Mesendoderm (in vitro differentiated cells): ENCODE results near the gene GRID2.

Source experiments
- DNase-seq: peaks from one replicate; pipeline ENCODE4 v3.0.0; 2013
- H2AK5ac ChIP-seq: 2 replicates; pipeline ENCODE4 v1.6.1; 2013; ENCODE audit warnings: low read length, inconsistent platforms
- H2BK120ac ChIP-seq: 2 replicates; pipeline ENCODE4 v1.6.1; 2013; ENCODE audit warnings: low read depth, mild to moderate bottlenecking, low read length, moderate library complexity, mixed read lengths
- H2BK15ac ChIP-seq: replicated peaks from 2 replicates; pipeline ENCODE4 v1.6.1; 2013; ENCODE audit warnings: low read depth, mild to moderate bottlenecking, moderate library complexity
- H2BK5ac ChIP-seq: 2 replicates; pipeline ENCODE4 v1.6.1; 2013; ENCODE audit warnings: low read length, inconsistent platforms
- H3K18ac ChIP-seq: 2 replicates; pipeline ENCODE4 v1.6.1; 2013; ENCODE audit warnings: mild to moderate bottlenecking, low read length, mixed read lengths
- H3K23ac ChIP-seq: one replicate; pipeline ENCODE4 v1.6.1; 2013; ENCODE audit warnings: low read length
- H3K27ac ChIP-seq: 2 replicates; pipeline ENCODE4 v1.5.1; 2013; ENCODE audit warnings: low read depth, mild to moderate bottlenecking, inconsistent platforms, low read length, moderate library complexity
- H3K27me3 ChIP-seq: 2 replicates; pipeline ENCODE4 v1.6.1; 2013; ENCODE audit warnings: low read length, control low read depth, mild to moderate bottlenecking, inconsistent platforms; ENCODE audit not compliant: insufficient read depth, poor library complexity
- H3K36me3 ChIP-seq: 2 replicates; pipeline ENCODE4 v1.6.1; 2013; ENCODE audit warnings: low read length, inconsistent platforms; ENCODE audit not compliant: control insufficient read depth, insufficient read depth
- H3K4ac ChIP-seq: one replicate; pipeline ENCODE4 v1.6.1; 2013; ENCODE audit warnings: low read depth, mild to moderate bottlenecking, low read length, moderate library complexity
- H3K4me1 ChIP-seq: 2 replicates; pipeline ENCODE4 v1.6.1; 2013; ENCODE audit warnings: low read depth, low read length, inconsistent platforms; ENCODE audit not compliant: control insufficient read depth
- H3K4me2 ChIP-seq: 2 replicates; pipeline ENCODE4 v1.6.1; 2013; ENCODE audit warnings: low read length
- H3K4me3 ChIP-seq: 2 replicates; pipeline ENCODE4 v1.5.1; 2013; ENCODE audit warnings: mild to moderate bottlenecking, low read length
- H3K56ac ChIP-seq: one replicate; pipeline ENCODE4 v1.6.1; 2013; ENCODE audit warnings: low read length
- H3K79me1 ChIP-seq: 2 replicates; pipeline ENCODE4 v1.6.1; 2013; ENCODE audit warnings: low read length, inconsistent platforms
- H3K79me2 ChIP-seq: 2 replicates; pipeline ENCODE4 v1.6.1; 2013; ENCODE audit warnings: mild to moderate bottlenecking, low read length; ENCODE audit not compliant: control insufficient read depth, insufficient read depth
- H3K9ac ChIP-seq: 2 replicates; pipeline ENCODE4 v1.6.1; 2013; ENCODE audit warnings: low read length, inconsistent platforms
- H4K5ac ChIP-seq: one replicate; pipeline ENCODE4 v1.6.1; 2013; ENCODE audit warnings: low read length
- H4K8ac ChIP-seq: one replicate; pipeline ENCODE4 v1.6.1; 2013; ENCODE audit warnings: low read depth, mild to moderate bottlenecking, control low read depth, low read length, moderate library complexity
- WGBS: extraction: QIAGEN DNeasy Blood & Tissue Kit; methylation state at CpG from one replicate; pipeline ENCODE4 v1.1.7; 2013; ENCODE audit warnings: low lambda C conversion rate, missing lambda C conversion rate; ENCODE audit not compliant: insufficient coverage; ENCODE audit errors: extremely low coverage; 5-methylcytosine and 5-hydroxymethylcytosine counted together

The GRID2 gene

GRCh38 chr4:93746031-93746430 is 1442.3 kb downstream of the GRID2 start:
- Histone ChIP-seq H2AK5ac (no peak overlapping the region), H3K23ac (no peak overlapping the region), H3K4me1 (no peaks in the 10 kb centered on the region), H3K4ac (no peak overlapping the region), H3K18ac (no peak overlapping the region), H3K27ac (no peak overlapping the region), H2BK15ac (no peak overlapping the region), H3K4me2 (no peak overlapping the region), H4K8ac (no peak overlapping the region), H3K56ac (no peak overlapping the region), H3K4me3 (no peak overlapping the region), H3K27me3 (no peaks in the 10 kb centered on the region), H3K9ac (no peak overlapping the region), H2BK5ac (no peak overlapping the region), H2BK120ac (no peak overlapping the region), H3K36me3 (no peaks in the 10 kb centered on the region), H3K79me1 (no peaks in the 10 kb centered on the region), H3K79me2 (no peaks in the 10 kb centered on the region), H4K5ac (no peak overlapping the region)
- no peak for DNase-seq

- Histone ChIP-seq H3K9ac (no peak overlapping the region), H3K4me1 (no peaks in the 10 kb centered on the region), H2BK5ac (no peak overlapping the region), H2AK5ac (no peak overlapping the region), H3K4me2 (no peak overlapping the region), H3K36me3 (no peaks in the 10 kb centered on the region), H3K56ac (no peak overlapping the region), H4K8ac (no peak overlapping the region), H2BK15ac (no peak overlapping the region), H3K79me1 (no peaks in the 10 kb centered on the region), H3K4me3 (no peak overlapping the region), H3K27me3 (no peaks in the 10 kb centered on the region), H3K4ac (no peak overlapping the region), H3K18ac (no peak overlapping the region), H3K23ac (no peak overlapping the region), H3K79me2 (no peaks in the 10 kb centered on the region), H4K5ac (no peak overlapping the region), H3K27ac (no peak overlapping the region), H2BK120ac (no peak overlapping the region)
- no CpG with 5 or more reads among the region's 2 CpGs for WGBS
- no peak for DNase-seq
These were observed 1443.5 kb downstream of the GRID2 start for GRCh38 chr4:93747220-93747619.

- Histone ChIP-seq H3K9ac (no peak overlapping the region), H3K27me3 (no peaks in the 10 kb centered on the region), H3K4ac (no peak overlapping the region), H3K18ac (no peak overlapping the region), H3K56ac (no peak overlapping the region), H4K5ac (no peak overlapping the region), H2BK120ac (no peak overlapping the region), H4K8ac (no peak overlapping the region), H3K4me3 (no peak overlapping the region), H3K4me2 (no peak overlapping the region), H2BK5ac (no peak overlapping the region), H2AK5ac (no peak overlapping the region), H3K79me2 (no peaks in the 10 kb centered on the region), H3K79me1 (no peaks in the 10 kb centered on the region), H3K27ac (no peak overlapping the region), H3K36me3 (no peaks in the 10 kb centered on the region), H2BK15ac (no peak overlapping the region), H3K4me1 (no peaks in the 10 kb centered on the region), H3K23ac (no peak overlapping the region)
- WGBS: no CpG with 5 or more reads among the region's 6 CpGs
- DNase-seq: no peak
These were observed 1444.9 kb downstream of the GRID2 start for GRCh38 chr4:93748373-93749291.

GRCh38 chr4:93749292-93749761 is 1445.6 kb downstream of the GRID2 start:
- Histone ChIP-seq H4K5ac (no peak overlapping the region), H3K79me1 (no peaks in the 10 kb centered on the region), H3K79me2 (no peaks in the 10 kb centered on the region), H3K27ac (no peak overlapping the region), H3K9ac (no peak overlapping the region), H3K36me3 (no peaks in the 10 kb centered on the region), H2BK5ac (no peak overlapping the region), H3K18ac (no peak overlapping the region), H3K27me3 (no peaks in the 10 kb centered on the region), H3K23ac (no peak overlapping the region), H3K4me2 (no peak overlapping the region), H3K4me3 (no peak overlapping the region), H3K4ac (no peak overlapping the region), H2AK5ac (no peak overlapping the region), H3K56ac (no peak overlapping the region), H2BK120ac (no peak overlapping the region), H3K4me1 (no peaks in the 10 kb centered on the region), H4K8ac (no peak overlapping the region), H2BK15ac (no peak overlapping the region)
- no peak for DNase-seq
- no CpG with 5 or more reads among the region's 3 CpGs for WGBS

- no peak for DNase-seq
- no CpG with 5 or more reads among the region's 3 CpGs for WGBS
- no peak overlapping the region for H2BK15ac ChIP-seq
These were observed 1447.6 kb downstream of the GRID2 start for GRCh38 chr4:93751411-93751810.

GRCh38 chr4:93756101-93756500 is 1452.3 kb downstream of the GRID2 start:
- Histone ChIP-seq H3K27me3 (no peaks in the 10 kb centered on the region), H2AK5ac (no peak overlapping the region), H3K79me1 (no peaks in the 10 kb centered on the region), H3K56ac (no peak overlapping the region), H4K5ac (no peak overlapping the region), H3K4me2 (no peak overlapping the region), H3K18ac (no peak overlapping the region), H3K79me2 (no peaks in the 10 kb centered on the region), H2BK120ac (no peak overlapping the region), H2BK15ac (no peak overlapping the region), H3K36me3 (no peaks in the 10 kb centered on the region), H4K8ac (no peak overlapping the region), H3K4me3 (no peak overlapping the region), H3K9ac (no peak overlapping the region), H3K27ac (no peak overlapping the region), H3K4me1 (no peaks in the 10 kb centered on the region), H3K23ac (no peak overlapping the region), H3K4ac (no peak overlapping the region), H2BK5ac (no peak overlapping the region)
- no peak for DNase-seq
- no CpG with 5 or more reads among the region's 2 CpGs for WGBS

More at GRCh38 chr4:93751411-93751810, 1447.6 kb downstream of the GRID2 start:
- Histone ChIP-seq H3K36me3 (no peaks in the 10 kb centered on the region), H3K79me1 (no peaks in the 10 kb centered on the region), H3K4me1 (no peaks in the 10 kb centered on the region), H3K27ac (no peak overlapping the region), H4K8ac (no peak overlapping the region), H2AK5ac (no peak overlapping the region), H4K5ac (no peak overlapping the region), H3K27me3 (no peaks in the 10 kb centered on the region), H3K18ac (no peak overlapping the region), H3K9ac (no peak overlapping the region), H3K4me3 (no peak overlapping the region), H3K4ac (no peak overlapping the region), H3K79me2 (no peaks in the 10 kb centered on the region), H3K56ac (no peak overlapping the region), H3K4me2 (no peak overlapping the region), H3K23ac (no peak overlapping the region), H2BK120ac (no peak overlapping the region), H2BK5ac (no peak overlapping the region)
